ENCODE data around the gene CPZ. TPM values are rescaled to one million over a fixed set of nuclear protein-coding genes. Genes with fewer than 3 reads are reported as not detected.

Gene CPZ
- polyA plus RNA-seq = 1 to 10 TPM in 2 of 3 donors, under 1 TPM in 1; 0.28 to 6.9 (median 3.2) TPM

DNA sequence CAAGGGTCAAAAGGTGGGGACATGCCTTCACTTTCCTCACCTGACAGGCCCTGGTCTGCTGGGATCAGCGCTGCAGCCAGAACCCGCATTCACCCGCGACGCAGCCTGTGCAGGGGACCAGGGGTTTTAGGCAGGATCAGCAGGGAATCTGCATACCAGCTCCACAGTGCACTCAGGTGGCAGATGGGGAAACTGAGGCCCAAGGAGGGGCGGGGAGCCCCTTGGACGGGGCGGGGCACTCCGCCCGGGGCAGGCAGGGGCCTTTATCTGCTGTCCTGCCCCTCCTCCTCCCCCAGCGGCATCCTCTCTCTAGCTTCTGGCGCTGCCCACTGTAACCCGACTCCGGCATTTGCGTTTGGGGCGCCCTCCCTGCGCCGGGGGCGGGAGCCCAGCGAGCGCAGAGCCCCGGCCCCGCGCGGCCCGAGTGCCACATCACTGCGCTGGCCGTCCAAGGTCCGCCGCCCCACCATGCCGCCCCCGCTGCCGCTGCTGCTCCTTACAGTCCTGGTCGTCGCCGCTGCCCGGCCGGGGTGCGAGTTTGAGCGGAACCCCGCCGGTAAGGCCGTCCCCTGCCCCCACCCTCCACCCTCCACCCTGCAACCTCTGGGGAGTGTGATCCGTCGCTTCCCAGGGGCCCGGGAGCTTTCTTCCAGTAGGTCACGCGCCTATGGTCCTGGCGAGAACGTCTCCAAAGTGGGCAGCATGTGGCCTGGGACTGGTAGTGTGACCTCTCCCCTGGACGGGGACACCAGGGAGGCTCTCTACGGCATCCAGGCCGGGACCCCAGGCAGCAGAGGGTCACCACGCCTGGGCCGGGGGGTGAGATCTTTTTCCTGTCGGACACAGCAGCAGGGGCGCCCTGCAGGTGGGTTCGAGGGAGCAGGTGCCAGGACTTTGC lies at the start of gene CPZ:
CPZ (plus strand) TSS at position 400 of the 898 bp plus-strand sequence; CDS start at position 469, 69 bp downstream.
- no peak within 1 kb of the TSS for H3K27ac ChIP-seq (ENCODE audit: low read depth, low read length)
- WGBS, 3 donors = 3 to 5% (median 4%) methylated on average over 55 to 58 of the region's 58 CpGs

DNA sequence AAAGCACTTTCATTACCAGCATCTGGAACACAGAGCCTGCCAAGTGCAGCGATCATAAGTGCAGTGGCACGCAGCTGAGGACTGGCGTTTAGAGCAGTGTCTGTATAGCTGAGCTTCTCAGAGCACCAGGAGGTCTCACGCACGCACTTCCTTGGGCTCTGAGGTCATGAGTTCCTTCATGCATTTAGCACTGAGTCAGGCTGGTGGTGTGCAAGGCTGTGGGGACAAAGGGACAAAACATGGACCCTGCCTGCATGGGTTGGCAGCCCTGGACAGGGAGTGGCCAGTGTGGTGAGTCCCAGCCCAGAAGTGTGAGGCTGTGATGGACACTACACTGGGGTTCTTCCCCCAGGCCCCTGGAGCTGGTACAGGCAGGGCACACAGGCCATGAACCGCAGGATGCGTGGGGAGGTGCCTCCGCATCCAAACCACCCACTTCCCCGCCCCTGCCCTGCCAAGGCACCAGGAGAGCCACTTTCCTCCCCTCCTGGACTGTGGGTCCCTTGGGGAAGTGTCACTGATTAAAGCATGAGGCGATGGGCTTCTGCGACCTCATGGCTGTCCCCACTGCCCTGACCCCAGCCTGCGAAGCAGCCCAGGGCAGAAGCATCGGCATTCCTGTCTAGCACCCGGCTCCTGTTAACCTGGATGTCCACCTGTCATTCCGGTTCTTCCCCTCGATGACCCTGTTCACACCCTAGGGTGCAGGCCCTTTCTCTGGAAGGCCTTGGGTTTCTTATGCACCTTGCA lies 49.6 kb upstream of the CPZ start:
- no peak overlapping the region for H3K27ac ChIP-seq (ENCODE audit: low read depth, low read length)
- WGBS, 3 donors = 90 to 92% (median 91%) methylated on average over 16 of the region's 16 CpGs

DNA sequence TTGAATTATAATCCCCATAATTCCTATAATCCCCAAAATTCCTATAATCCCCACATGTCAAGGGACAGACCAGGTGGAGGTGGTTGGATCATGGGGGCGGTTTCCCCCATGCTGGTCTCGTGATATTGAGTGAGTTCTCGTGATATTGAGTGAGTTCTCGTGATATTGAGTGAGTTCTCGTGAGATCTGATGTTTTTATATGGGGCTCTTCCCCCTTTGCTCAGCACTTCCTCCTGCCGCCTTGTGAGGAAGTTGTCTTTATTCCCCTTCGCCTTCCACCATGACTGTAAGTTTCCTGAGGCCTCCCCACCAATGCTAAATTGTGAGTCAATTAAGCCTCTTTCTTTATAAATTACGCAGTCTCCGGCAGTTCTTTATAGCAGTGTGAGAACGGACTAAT lies 48.9 kb upstream of the CPZ start:
- WGBS, 3 donors = 83 to 90% (median 84%) methylated on average over 10 of the region's 10 CpGs
- H3K27ac ChIP-seq (ENCODE audit: low read depth, low read length) = no peak overlapping the region

DNA sequence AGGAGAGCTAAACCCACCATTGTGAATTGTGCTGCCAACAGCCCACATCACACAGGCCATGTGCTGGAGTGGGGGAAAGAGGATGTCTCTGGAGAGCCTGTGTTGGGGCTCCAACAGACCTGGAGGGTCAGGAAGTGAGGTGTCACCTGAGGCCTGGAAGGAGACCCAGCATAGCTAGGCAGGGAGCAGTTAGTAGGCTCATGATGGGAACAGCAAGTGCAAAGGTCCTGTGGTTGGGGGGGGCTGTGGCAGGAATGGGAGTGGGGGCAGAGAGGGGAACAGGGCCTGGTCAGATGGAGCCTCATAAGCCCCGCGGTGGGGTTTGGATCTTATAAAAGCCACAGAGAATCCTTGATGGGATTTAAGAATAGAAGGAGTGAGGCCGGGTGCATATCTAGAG lies 48.3 kb upstream of the CPZ start:
- no peak overlapping the region for H3K27ac ChIP-seq (ENCODE audit: low read depth, low read length)
- WGBS, 3 donors = 73 to 94% (median 73%) methylated on average over 3 of the region's 3 CpGs

DNA sequence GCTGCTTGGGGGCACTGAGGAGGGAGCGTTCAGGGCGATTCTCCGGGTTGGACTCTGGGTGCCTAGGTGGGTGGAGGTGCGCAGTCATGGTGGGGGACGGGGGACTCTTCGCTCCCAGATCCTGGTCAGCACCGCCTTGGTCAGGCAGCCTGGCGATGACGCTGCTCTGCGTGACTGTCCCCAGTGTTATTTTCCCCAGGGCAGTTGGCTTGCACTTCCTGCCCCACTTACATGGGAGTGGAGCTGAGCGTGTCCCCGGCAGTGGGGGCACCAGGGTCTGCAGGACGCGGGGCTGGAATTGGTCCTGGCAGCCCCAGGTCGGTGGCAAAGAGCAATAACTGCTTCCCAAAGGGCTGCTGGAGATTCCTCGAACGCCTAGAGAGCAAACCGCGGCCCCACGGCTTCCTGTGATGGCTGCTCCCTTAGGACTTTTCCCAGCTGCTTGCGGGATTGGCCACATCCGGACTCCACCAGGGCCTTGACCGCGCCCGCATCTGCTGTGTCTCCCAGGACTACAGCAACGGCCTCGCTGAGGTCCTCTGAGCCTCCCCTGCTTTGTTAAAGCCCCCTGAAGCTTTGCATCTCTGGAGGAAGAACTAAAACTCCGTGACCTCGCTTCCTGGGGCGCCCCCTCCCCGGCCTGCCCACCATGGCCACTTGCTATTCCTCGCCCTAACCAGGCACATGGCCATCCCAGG lies 47.7 kb upstream of the CPZ start:
- 71 to 75% (median 74%) methylated on average over 32 of the region's 32 CpGs for WGBS, 3 donors
- no peak overlapping the region for H3K27ac ChIP-seq (ENCODE audit: low read depth, low read length)

DNA sequence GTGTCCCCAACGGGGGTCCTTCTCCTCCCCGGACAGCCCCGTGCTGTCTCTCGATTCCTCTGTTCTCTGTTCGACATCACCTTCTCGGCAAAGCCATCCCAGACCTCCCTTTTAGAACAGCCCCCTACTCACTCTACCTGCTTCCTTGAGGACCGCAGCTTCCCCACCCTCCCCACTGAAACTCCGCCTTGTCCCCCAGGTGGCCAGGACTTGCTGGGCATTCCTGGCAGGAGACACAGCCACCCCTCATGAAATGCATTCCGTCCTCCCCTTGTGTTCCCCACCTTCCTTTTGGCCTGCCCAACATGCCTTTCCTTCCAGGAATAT lies 47.2 kb upstream of the CPZ start:
- 72 to 82% (median 74%) methylated on average over 9 of the region's 9 CpGs for WGBS, 3 donors
- H3K27ac ChIP-seq (ENCODE audit: low read depth, low read length) = no peak overlapping the region

DNA sequence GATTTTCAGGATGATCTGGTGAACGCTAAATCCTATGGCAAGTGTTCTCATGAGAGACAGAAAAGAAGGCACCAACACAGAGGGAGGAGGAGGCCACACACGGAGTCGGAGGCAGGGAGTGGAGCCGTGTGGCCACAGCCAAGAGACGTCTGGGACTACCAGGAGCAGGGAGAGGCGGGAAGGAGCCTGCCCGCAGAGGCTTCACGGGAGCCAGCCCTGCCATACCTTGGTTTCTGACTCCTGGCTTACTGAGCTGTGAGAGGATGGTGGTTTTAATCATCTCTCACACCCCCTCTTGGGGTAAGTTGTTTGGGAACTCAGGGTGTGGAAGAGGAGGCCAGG lies 45.8 kb upstream of the CPZ start:
- 67 to 86% (median 84%) methylated on average over 8 of the region's 8 CpGs for WGBS, 3 donors
- no peak overlapping the region for H3K27ac ChIP-seq (ENCODE audit: low read depth, low read length)

DNA sequence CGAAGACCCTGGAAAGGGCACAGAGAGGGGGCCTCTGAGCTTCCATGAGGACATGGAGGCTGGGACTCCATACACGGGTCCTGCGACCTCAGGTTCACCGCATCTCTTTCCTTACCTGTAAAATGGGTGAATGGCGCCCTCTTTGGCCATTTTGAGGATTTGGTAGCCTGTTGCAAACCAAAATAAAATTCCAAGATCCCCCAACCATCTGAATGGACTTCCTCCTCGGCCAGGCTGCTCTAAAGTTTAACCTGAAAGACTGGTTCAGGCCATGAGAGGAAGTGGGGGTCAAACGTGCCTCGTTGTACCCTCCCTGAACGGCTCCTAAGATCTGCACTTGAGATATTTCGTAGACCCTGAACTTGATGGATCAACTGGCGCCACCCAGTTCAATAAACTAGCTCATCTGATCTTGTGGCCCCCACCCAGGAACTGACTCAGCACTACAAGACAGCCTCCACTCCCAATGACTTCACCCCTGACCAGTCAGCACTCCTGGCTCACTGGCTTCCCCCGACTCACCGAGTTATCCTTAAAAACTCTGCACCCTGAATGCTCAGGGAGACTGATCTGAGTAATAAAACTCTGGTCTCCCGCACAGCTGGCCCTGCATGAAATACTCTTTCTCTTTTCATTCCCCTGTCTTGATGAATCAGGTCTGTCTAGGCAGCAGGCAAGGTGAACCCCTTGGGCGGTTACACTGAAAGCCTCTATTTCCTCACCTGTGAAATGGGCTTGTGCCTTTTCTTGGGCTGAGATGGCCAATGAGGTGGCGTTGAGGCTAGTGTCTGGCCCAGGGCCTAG lies 45.3 kb upstream of the CPZ start:
- no peak overlapping the region for H3K27ac ChIP-seq (ENCODE audit: low read depth, low read length)
- 54 to 67% (median 58%) methylated on average over 16 of the region's 16 CpGs for WGBS, 3 donors

DNA sequence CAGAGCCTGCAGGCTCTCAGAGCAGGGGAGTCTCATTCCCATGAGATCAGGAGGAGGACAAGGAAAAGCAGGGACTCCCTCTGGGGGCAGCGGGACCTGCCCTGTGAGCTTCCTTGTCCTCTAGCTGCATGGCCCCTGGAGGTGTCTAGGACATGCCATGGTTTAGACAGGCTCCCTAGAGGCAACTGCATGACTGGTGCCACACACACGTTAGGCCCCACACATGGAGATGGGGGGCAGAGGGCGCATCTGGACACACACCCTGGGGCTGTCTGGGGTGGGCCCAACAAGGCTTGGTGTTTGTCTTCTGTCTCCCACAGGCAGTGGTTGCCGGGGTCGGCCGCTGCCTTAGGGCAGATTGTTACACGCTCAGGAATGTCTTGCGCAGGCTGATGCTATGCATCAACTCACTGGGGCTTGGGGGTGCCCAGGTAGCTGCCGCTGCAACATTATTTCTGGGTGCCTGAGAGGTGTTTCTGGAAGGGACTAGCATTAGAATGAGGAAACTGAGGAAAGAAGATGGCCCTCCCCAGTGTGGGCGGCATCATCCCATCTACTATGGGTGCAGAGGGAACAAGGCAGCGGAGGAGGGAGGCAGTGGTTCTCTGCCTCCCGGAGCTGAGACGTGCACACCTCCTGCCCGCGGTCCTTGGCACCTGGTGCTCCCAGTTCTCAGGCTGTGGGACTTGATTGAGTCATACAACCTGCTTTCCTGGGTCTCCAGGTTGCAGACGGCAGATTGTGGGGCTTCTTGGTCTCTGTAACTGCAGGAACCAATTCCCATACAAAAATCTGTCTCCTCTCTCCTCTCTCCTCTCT lies 44.4 kb upstream of the CPZ start:
- H3K27ac ChIP-seq (ENCODE audit: low read depth, low read length) = no peak overlapping the region
- 82 to 93% (median 85%) methylated on average over 16 of the region's 16 CpGs for WGBS, 3 donors

DNA sequence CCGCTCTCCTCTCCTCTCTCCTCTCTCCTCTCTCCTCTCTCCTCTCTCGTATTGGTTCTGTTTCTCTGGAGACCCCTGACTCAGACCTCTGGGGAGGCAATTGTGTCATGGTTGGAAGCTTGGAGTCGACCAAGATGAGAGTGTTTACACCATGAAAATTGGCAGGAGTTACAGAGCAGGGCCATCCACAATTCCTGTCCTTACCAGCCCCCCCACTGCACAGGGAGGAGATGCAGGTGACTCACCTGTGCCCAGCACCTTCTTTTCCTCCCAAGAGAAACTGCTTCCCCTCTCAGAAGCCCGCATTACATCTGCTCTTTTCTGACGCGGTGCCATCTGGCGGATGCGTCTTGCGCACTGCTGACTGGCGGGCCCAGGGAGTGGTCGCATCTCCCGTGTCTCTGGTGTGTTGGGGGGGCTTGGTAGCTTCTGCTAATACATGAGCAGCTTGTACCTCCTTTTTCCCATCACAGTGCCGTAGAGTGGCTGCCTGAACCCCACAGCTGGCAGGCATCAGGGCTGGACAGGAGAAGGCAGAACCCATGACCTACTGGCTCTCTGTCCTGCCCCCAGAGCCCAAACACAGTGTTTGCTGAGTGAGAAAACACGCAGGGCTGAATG lies 43.7 kb upstream of the CPZ start:
- H3K27ac ChIP-seq (ENCODE audit: low read depth, low read length) = no peak overlapping the region
- 72 to 79% (median 79%) methylated on average over 14 of the region's 14 CpGs for WGBS, 3 donors

DNA sequence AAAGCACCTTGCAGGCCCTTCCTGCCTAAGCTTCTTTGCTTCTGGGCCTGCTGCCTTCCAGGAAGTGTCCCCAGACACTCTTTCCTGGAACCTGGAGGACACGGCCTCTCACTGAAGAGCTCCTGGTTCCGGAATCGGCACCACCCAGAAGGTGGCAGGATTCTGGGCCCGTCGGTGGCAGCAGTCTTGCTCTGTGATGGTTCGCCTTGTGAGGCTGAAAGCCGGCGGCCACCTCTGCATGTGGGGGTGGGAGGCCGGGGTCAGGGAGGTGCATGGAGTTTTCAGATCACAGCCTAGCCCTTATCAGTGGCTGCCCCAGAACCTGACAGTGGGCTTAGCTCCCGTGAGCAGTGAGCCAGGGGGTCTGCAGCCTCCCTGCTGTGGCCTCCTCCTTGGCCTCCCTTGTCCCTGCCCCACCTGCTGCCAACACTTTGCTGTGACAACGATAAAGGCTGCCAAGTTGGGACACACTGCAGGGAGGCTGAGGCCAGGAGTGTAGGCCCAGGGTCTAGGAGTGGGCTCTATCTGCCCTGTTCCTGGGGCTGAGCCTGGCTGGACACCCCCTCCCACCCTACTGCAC lies 43.1 kb upstream of the CPZ start:
- WGBS, 3 donors = 63 to 80% (median 71%) methylated on average over 11 of the region's 11 CpGs

DNA sequence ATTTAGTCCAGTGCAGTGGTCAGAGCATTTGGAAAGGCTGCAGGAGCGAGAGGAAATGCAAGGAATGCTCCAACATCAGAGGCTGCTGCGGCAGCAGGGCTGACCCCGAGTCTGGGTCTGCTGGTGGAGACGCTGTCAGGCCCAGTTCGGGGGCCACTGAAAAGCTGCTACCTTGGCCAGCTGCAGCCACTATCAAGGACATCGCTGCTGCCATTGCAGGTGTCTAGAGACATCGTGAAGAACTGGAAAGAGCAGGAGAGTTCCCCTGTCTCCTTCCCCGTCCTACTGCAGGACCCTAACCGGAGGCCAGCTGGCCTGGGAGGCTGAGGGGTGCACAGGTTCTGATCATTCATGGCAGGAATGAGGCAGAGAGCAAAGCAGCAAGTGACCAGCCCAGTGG lies 41.9 kb upstream of the CPZ start:
- no peak overlapping the region for H3K27ac ChIP-seq (ENCODE audit: low read depth, low read length)
- WGBS, 3 donors = 77 to 79% (median 77%) methylated on average over 9 of the region's 9 CpGs

More for the DNA sequence above, 43.1 kb upstream of the CPZ start:
- no peak overlapping the region for H3K27ac ChIP-seq (ENCODE audit: low read depth, low read length)

DNA sequence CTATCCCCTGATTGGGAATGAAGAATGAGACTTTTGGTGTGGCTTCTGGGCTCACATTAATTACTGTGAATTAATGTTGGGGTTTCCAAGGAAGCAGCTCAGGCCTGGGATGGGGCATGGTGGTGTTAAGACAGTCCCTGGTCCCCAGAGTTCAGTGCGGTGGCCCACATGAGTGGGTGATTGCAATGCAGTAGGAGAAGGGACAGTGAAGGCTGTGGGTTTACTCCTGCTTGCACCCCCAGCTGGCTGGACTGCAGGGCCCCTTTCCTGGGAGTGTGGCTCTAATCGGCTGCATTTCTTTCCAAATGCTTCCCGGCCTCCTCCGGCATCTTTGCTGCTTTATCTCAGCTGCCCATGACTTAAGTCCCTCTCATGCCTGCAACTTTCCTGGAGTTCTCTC lies 40.5 kb upstream of the CPZ start:
- H3K27ac ChIP-seq (ENCODE audit: low read depth, low read length) = no peak overlapping the region
- WGBS, 3 donors = 78 to 94% (median 92%) methylated on average over 4 of the region's 4 CpGs

DNA sequence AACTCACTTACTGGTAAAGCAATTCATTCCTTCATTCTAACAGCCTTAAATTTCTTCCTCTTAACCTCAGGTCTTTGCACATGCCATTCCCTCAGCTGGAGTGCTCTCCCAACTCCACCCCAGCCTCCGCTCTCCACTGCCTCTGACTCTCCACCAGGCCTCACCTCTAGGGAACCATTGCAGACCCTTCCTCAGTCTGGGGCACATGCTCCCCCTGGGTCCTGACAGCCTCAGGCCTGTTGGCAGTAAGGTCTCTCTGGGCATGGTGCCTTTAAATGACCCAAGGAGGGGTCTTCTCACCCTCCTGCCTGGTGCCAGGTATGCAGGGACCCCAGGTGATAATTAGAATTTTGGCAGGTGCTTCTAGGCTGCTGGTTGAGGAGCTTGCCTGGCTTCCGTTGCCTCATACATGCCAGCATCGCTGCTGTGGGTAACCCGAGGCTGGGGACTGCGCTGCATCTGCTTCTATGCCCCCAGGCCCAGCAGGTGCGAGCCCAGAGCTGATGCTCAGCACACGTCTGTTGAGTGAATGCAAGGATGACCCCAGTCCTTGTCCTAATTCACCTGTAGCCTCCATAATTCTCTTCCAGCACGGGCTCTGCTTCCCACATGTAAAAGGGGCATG lies 39.9 kb upstream of the CPZ start:
- H3K27ac ChIP-seq (ENCODE audit: low read depth, low read length) = no peak overlapping the region
- 77 to 82% (median 79%) methylated on average over 8 of the region's 8 CpGs for WGBS, 3 donors

DNA sequence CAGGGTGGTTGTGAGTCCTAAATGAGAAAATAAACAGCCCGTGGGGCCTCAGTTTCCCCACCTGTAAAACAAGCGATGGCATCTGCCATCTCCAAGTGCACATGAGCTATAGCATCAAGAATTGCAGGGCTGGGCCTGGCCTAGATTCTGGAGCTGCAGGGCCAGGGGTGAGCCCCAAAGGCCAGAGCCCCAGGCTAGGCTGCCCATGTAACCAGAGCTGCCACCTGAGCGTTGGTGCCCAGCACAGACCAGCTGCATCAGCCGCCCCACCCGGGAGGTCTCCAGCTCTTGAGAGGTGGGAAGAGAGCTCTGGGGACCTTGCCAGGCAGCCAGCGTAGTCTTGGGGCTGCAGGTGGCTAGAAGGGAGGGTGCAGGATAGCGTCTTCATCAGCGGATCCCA lies 39.3 kb upstream of the CPZ start:
- H3K27ac ChIP-seq (ENCODE audit: low read depth, low read length) = no peak overlapping the region
- 75 to 88% (median 86%) methylated on average over 8 of the region's 8 CpGs for whole genome bisulfite sequencing, 3 donors

DNA sequence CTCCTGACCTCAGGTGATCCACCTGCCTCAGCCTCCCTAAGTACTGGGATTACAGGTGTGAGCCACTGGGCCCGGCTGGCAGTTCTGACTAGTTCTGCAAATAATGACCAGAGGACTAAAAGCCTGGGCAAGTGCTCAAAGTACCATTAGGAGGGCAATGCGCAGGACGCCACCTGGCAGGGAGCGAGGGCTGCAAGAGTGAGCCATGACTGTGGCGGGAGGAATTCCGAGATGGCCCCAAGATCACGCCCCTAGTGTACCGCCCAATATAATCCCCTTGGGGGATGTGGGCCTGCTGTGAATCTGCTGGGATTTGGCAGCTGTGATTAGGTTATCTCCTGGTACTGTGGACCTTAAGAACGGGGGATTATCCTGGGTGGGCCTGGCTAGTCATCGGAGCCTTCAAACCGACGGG lies 38.6 kb upstream of the CPZ start:
- no peak overlapping the region for H3K27ac ChIP-seq (ENCODE audit: low read depth, low read length)
- 74 to 85% (median 84%) methylated on average over 12 of the region's 12 CpGs for WGBS, 3 donors
